ENCODE data around the gene MAP3K2. TPM values are rescaled to one million over a fixed set of nuclear protein-coding genes. Genes with fewer than 3 reads are reported as not detected.

MAP3K2 gene
- total RNA-seq: 47.7 TPM

- intact Hi-C loops (cut with DNase I): loop anchor here (1.0 to 10.0 kb wide), 4 partner anchors 19 to 287 kb away; partner anchors contain the start of gene LIMS2
- no peaks in the 10 kb centered on the region for H3K36me3 ChIP-seq
- H3K4me3 ChIP-seq: peak within 1 kb of the TSS; percentile 90 to 99
- TF ChIP-seq CTCF (IDR thresholded peaks at IDR 0.05): no peak
- H3K4me1 ChIP-seq: peaks cover 8 to 15% of the 10 kb centered on the region in 2 donors
- H3K27me3 ChIP-seq: no peaks in the 10 kb centered on the region
- H3K27ac ChIP-seq: peak within 1 kb of the TSS; percentile 98 to 100
- H3K9me3 ChIP-seq: no peaks in the 10 kb centered on the region
- peak; percentile 77 to 96 for DNase-seq (ENCODE audit: low spot score in 2 of 2)
Observed at GRCh38 chr2:127387655-127388422, at the start of gene MAP3K2. MAP3K2 (minus strand) TSS chr2:127387975; CDS start chr2:127343129, 44,846 bp downstream.

GRCh38 chr2:127437056-127437455, 49.3 kb upstream of the MAP3K2 start:
- intact Hi-C loops (cut with DNase I): no loop called here
- no peaks in the 10 kb centered on the region for H3K36me3 ChIP-seq
- DNase-seq (ENCODE audit: low spot score in 2 of 2): no peak
- H3K4me1 ChIP-seq: no peaks in the 10 kb centered on the region
- TF ChIP-seq CTCF (IDR thresholded peaks at IDR 0.05): no peak
- peaks cover 7 to 11% of the 10 kb centered on the region in 2 donors for H3K9me3 ChIP-seq
- no peak overlapping the region for H3K4me3 ChIP-seq
- no peak overlapping the region for H3K27ac ChIP-seq
- H3K27me3 ChIP-seq: no peaks in the 10 kb centered on the region

GRCh38 chr2:127434515-127434914, 46.7 kb upstream of the MAP3K2 start:
- H3K4me3 ChIP-seq: no peak overlapping the region
- H3K4me1 ChIP-seq: no peaks in the 10 kb centered on the region
- no peak for TF ChIP-seq CTCF (IDR thresholded peaks at IDR 0.05)
- no peaks in the 10 kb centered on the region for H3K36me3 ChIP-seq
- H3K27me3 ChIP-seq: no peaks in the 10 kb centered on the region
- no peak overlapping the region for H3K27ac ChIP-seq
- intact Hi-C loops (cut with DNase I): no loop called here
- H3K9me3 ChIP-seq: peaks cover 0 to under 1% of the 10 kb centered on the region in 2 donors
- no peak for DNase-seq (ENCODE audit: low spot score in 2 of 2)

GRCh38 chr2:127431408-127432023, 43.7 kb upstream of the MAP3K2 start:
- no peaks in the 10 kb centered on the region for H3K27me3 ChIP-seq
- H3K9me3 ChIP-seq: no peaks in the 10 kb centered on the region
- H3K4me1 ChIP-seq: no peaks in the 10 kb centered on the region
- no peak overlapping the region for H3K4me3 ChIP-seq
- intact Hi-C loops (cut with DNase I): no loop called here
- TF ChIP-seq CTCF (IDR thresholded peaks at IDR 0.05): no peak
- DNase-seq (ENCODE audit: low spot score in 2 of 2): no peak
- no peak overlapping the region for H3K27ac ChIP-seq
- H3K36me3 ChIP-seq: no peaks in the 10 kb centered on the region

GRCh38 chr2:127429844-127430425, 42.2 kb upstream of the MAP3K2 start:
- no peak for DNase-seq (ENCODE audit: low spot score in 2 of 2)
- no peaks in the 10 kb centered on the region for H3K4me1 ChIP-seq
- intact Hi-C loops (cut with DNase I): no loop called here
- H3K4me3 ChIP-seq: no peak overlapping the region
- H3K9me3 ChIP-seq: no peaks in the 10 kb centered on the region
- H3K27me3 ChIP-seq: no peaks in the 10 kb centered on the region
- H3K36me3 ChIP-seq: no peaks in the 10 kb centered on the region
- TF ChIP-seq CTCF (IDR thresholded peaks at IDR 0.05): no peak
- no peak overlapping the region for H3K27ac ChIP-seq

Data from ascending aorta (tissue), 2 donors.